GM12878 (cell line): ENCODE data around the gene LGI4.

ENCODE experiments used
- BCL11A ChIP-seq: IDR thresholded peaks from 2 replicates; pipeline ENCODE4 v1.6.1; 2011; ENCODE audit warnings: low read depth, low read length
- BRCA1 ChIP-seq: IDR thresholded peaks from 2 replicates; pipeline ENCODE4 v1.6.1; 2011; ENCODE audit warnings: low read depth, low read length, improper control_type of control experiment

GRCh38 chr19:35124098-35125060 lies 10.5 kb downstream of the LGI4 start:
- TF ChIP-seq BRCA1 (no peak), BCL11A (no peak)
